Kidney (tissue), 14 donors: ENCODE data around the gene CADM4. TPM values are rescaled to one million over a fixed set of nuclear protein-coding genes. Genes with fewer than 3 reads are reported as not detected.

Source experiments
- DNase-seq, 5 donors: peaks; one replicate each; pipeline ENCODE4 v3.0.0-alpha.2; 2013 to 2020
- FAIRE-seq: peaks from 2 replicates; lab custom pipeline; 2012; peaks lifted over from hg19 to GRCh38; lab: Jason Lieb, UNC
- H3K27ac ChIP-seq, 2 donors: one replicate each; pipeline ENCODE4 v1.7.0; 2013; ENCODE audit warnings: low read depth in 2 of 2, low read length in 2 of 2, inconsistent platforms in 1 of 2
- H3K27me3 ChIP-seq: one replicate; pipeline ENCODE4 v1.7.1; 2013; ENCODE audit warnings: low read length, inconsistent platforms; ENCODE audit not compliant: control insufficient read depth, insufficient read depth
- H3K36me3 ChIP-seq, 3 donors: one replicate each; pipeline versions ENCODE4 v1.7.0 to v1.7.1; 2013; ENCODE audit warnings: low read length in 3 of 3, control low read depth in 1 of 3, inconsistent platforms in 1 of 3; ENCODE audit not compliant: insufficient read depth in 3 of 3, control insufficient read depth in 2 of 3
- H3K4me1 ChIP-seq, 3 donors: one replicate each; pipeline versions ENCODE4 v1.7.0 to v1.7.1; 2013; ENCODE audit warnings: low read length in 3 of 3, inconsistent platforms in 1 of 3, low read depth in 1 of 3; ENCODE audit not compliant: control insufficient read depth in 2 of 3, insufficient read depth in 2 of 3
- H3K4me3 ChIP-seq, 3 donors: one replicate each; pipeline versions ENCODE4 v1.7.0 to v1.8.1; 2013; ENCODE audit warnings: low read length in 3 of 3, control low read depth in 1 of 3, inconsistent platforms in 1 of 3
- H3K9ac ChIP-seq, 3 donors: one replicate each; pipeline versions ENCODE4 v1.7.0 to v1.7.1; 2013; ENCODE audit warnings: low read length in 3 of 3, control low read depth in 1 of 3, inconsistent platforms in 1 of 3
- H3K9me3 ChIP-seq, 3 donors: one replicate each; pipeline versions ENCODE4 v1.7.0 to v1.7.1; 2013; ENCODE audit warnings: low read length in 3 of 3, control low read depth in 1 of 3, inconsistent platforms in 1 of 3; ENCODE audit not compliant: control insufficient read depth in 2 of 3, insufficient read depth in 1 of 3
- intact Hi-C: fragments of 100-400 bp; cut with DNase I; formaldehyde crosslinking; loops from one replicate; pipeline ENCODE4 v1.11.1; 2022
- polyA plus RNA-seq: library from polyadenylated mRNA; stranded (reverse); fragments of 350-450 nt; fragmentation: Illumina TruSeq; extraction: RNeasy Lipid Tissue Mini Kit (QIAGEN cat#74804); gene quantifications from one replicate; pipeline ENCODE4 v1.2.3, GENCODE V29; 2014; ENCODE audit warnings: low read depth, low replicate concordance; ENCODE audit not compliant: insufficient read depth
- total RNA-seq: library from RNA; stranded (reverse); fragmentation: NEBNext Ultra II Directional; extraction: Animal tissue kit (Norgen Biotek cat#: 25700); gene quantifications from one replicate; pipeline ENCODE4 v1.2.1, GENCODE V29; 2021
- TF ChIP-seq, protein P1 (sequence below): IDR thresholded peaks from 3 replicates; pipeline ENCODE4 v1.5.1; 2012; ENCODE audit warnings: mild to moderate bottlenecking, moderate library complexity, borderline replicate concordance; ENCODE audit not compliant: insufficient read depth; ENCODE audit errors: extremely low read depth
- donor health status: control.
- donor health status: control.
- donor health status: control.
- donor health status: control.
- donor health status: control.
- donor health status: DM: yes; HTN: yes; CAD: no.
- donor health status: Normal renal cell carcinoma (clear cell type).

Gene CADM4
- total and polyA plus RNA-seq, 2 donors from 2014 or later = 25.3 to 47.0 TPM

DNA sequence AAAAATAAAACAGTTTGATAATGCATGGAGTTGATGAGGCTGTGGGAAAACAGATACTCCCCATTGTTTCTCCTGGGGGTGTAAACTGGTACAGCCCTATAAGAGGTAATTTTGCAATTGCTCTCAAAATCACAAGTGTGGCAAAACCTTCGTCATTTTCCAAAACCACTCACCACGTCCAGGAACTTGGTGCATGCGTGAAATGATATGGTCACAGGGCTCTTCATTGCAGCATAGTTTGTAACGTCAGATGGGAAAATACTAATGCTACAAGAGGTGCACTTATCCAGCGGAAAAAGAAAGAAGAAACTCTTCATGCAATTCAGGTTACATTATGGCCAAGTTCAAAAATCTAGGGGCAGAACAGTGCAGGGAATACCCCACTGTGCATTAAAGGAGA lies 42.2 kb upstream of the CADM4 start:
- FAIRE-seq = no peak
- Histone ChIP-seq H3K27me3 (no peaks in the 10 kb centered on the region), H3K27ac (no peak overlapping the region), H3K36me3 (no peaks in the 10 kb centered on the region), H3K9me3 (no peaks in the 10 kb centered on the region), H3K4me3 (no peak overlapping the region), H3K9ac (no peak overlapping the region), H3K4me1 (no peaks in the 10 kb centered on the region)
- DNase-seq = no peak
- intact Hi-C loops = no loop called here
- TF ChIP-seq, protein P1, sequence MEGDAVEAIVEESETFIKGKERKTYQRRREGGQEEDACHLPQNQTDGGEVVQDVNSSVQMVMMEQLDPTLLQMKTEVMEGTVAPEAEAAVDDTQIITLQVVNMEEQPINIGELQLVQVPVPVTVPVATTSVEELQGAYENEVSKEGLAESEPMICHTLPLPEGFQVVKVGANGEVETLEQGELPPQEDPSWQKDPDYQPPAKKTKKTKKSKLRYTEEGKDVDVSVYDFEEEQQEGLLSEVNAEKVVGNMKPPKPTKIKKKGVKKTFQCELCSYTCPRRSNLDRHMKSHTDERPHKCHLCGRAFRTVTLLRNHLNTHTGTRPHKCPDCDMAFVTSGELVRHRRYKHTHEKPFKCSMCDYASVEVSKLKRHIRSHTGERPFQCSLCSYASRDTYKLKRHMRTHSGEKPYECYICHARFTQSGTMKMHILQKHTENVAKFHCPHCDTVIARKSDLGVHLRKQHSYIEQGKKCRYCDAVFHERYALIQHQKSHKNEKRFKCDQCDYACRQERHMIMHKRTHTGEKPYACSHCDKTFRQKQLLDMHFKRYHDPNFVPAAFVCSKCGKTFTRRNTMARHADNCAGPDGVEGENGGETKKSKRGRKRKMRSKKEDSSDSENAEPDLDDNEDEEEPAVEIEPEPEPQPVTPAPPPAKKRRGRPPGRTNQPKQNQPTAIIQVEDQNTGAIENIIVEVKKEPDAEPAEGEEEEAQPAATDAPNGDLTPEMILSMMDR = no peak

DNA sequence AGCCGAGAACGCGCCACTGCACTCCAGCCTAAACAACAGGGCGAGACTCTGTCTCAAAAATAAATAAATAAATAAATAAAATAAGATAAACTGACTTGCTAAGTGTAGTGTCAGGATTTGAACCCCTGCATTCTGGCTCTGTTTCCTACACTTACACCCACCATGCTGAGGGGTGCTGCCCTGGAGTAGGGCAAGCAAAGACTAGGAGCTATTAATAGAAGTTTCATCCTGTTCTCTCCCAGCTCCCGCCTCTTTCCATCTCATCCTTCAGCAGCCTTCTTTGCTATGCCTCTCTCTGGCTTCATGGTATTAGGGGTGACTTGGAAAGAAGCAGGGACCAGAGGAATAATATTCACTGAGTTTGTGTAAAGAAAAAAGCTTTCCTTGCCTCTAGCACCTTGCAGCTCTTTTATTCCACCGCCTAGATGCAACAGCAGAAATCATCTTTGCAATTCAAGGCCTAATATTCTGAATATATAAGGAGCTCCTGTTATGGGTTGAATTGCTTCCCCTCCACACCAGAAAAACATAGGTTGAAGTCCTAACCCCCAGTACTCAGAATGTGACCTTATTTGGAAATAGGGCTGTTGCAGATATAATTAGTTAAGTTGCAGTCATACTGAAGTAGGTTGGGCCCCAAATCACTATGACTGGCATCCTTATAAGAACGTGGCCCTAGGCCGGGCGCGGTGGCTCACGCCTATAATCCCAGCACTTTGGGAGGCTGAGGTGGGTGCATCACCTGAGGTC lies 39.0 kb upstream of the CADM4 start:
- Histone ChIP-seq H3K27ac (no peak overlapping the region), H3K4me3 (no peak overlapping the region), H3K9me3 (no peaks in the 10 kb centered on the region), H3K4me1 (no peaks in the 10 kb centered on the region), H3K9ac (no peak overlapping the region), H3K27me3 (no peaks in the 10 kb centered on the region), H3K36me3 (no peaks in the 10 kb centered on the region)
- DNase-seq (no peak), FAIRE-seq (no peak)
- TF ChIP-seq, protein P1 = no peak
- intact Hi-C loops = no loop called here

DNA sequence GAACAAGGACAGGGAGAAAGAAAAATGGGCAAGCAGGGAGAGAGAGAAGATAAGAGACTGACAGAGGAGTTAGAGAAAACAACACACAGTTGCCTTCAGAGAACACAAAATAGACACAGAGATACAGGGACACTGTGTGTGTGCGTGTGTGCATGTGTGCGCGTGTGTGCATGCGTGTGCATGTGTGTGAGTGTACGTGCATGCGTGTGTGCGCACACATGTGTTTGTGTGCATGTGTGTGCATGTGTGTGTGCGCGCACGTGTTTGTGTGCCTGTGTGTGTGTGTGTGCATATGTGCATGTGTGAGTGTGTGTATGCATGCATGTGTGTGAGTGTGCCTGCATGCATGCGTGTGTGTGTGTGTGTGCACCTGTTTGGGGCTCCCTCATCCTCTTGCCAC lies 36.3 kb upstream of the CADM4 start:
- TF ChIP-seq, protein P1 = no peak
- Histone ChIP-seq H3K27ac (no peak overlapping the region), H3K9ac (no peak overlapping the region), H3K4me1 (no peaks in the 10 kb centered on the region), H3K4me3 (no peak overlapping the region), H3K36me3 (no peaks in the 10 kb centered on the region), H3K27me3 (no peaks in the 10 kb centered on the region), H3K9me3 (no peaks in the 10 kb centered on the region)
- DNase-seq (no peak), FAIRE-seq (no peak)
- intact Hi-C loops = no loop called here
